KMS-11 (cell line): Measurements from ENCODE around the gene KLK10.

Source experiments
- H2AFZ ChIP-seq: fragments of 200-600 bp; sonication (generic); 2 replicates; pipeline ENCODE4 v1.6.1; 2016; ENCODE audit warnings: antibody characterized with exemption, mixed run types, low read depth
- H3K27ac ChIP-seq: fragments of 200-600 bp; sonication (generic); 2 replicates; pipeline ENCODE4 v1.6.1; 2016; ENCODE audit warnings: mild to moderate bottlenecking, mixed run types
- H3K27me3 ChIP-seq: fragments of 200-600 bp; sonication (generic); 2 replicates; pipeline ENCODE4 v1.6.1; 2017; ENCODE audit warnings: mild to moderate bottlenecking, low read depth, mixed run types, moderate library complexity; ENCODE audit not compliant: insufficient read depth
- H3K36me3 ChIP-seq: fragments of 200-600 bp; sonication (generic); 2 replicates; pipeline ENCODE4 v1.6.1; 2017; ENCODE audit warnings: mild to moderate bottlenecking, mixed run types; ENCODE audit not compliant: insufficient read depth
- H3K4me1 ChIP-seq: fragments of 200-600 bp; sonication (generic); 2 replicates; pipeline ENCODE4 v1.6.1; 2016; ENCODE audit warnings: mild to moderate bottlenecking, low read depth, mixed run types; ENCODE audit not compliant: poor library complexity, severe bottlenecking
- H3K4me2 ChIP-seq: fragments of 200-600 bp; sonication (generic); 2 replicates; pipeline ENCODE4 v1.7.0; 2016; ENCODE audit warnings: mild to moderate bottlenecking, mixed run types
- H3K4me3 ChIP-seq: fragments of 200-600 bp; sonication (generic); IDR thresholded peaks from 2 replicates; pipeline ENCODE4 v1.6.1; 2017; ENCODE audit warnings: low read depth, low read length, mixed read lengths; ENCODE audit not compliant: insufficient read depth
- H3K79me2 ChIP-seq: fragments of 200-600 bp; sonication (generic); 2 replicates; pipeline ENCODE4 v1.6.1; 2016; ENCODE audit warnings: low read depth, mixed run types; ENCODE audit not compliant: insufficient read depth
- H3K9ac ChIP-seq: fragments of 200-600 bp; sonication (generic); 2 replicates; pipeline ENCODE4 v1.6.1; 2016; ENCODE audit warnings: mild to moderate bottlenecking, mixed run types
- H4K20me1 ChIP-seq: fragments of 200-600 bp; sonication (generic); 2 replicates; pipeline ENCODE4 v1.6.1; 2016; ENCODE audit warnings: mild to moderate bottlenecking, mixed run types; ENCODE audit not compliant: insufficient read depth
- CTCF ChIP-seq: fragments of 200-600 bp; sonication (generic); conservative IDR thresholded peaks from 2 replicates; pipeline ENCODE4 v1.6.1; 2017; ENCODE audit warnings: low read depth, mild to moderate bottlenecking, antibody characterized with exemption, low read length, moderate library complexity, mixed read lengths

Gene KLK10

GRCh38 chr19:50979758-50980157 is 39.8 kb downstream of the KLK10 start:
- no peaks in the 10 kb centered on the region for H3K27me3 ChIP-seq
- H4K20me1 ChIP-seq, result no peaks in the 10 kb centered on the region
- H2AFZ ChIP-seq, result no peak overlapping the region
- no peak overlapping the region for H3K9ac ChIP-seq
- H3K4me2 ChIP-seq, result no peak overlapping the region
- no peak overlapping the region for H3K4me3 ChIP-seq
- no peak for TF ChIP-seq CTCF
- H3K36me3 ChIP-seq, result no peaks in the 10 kb centered on the region
- no peaks in the 10 kb centered on the region for H3K4me1 ChIP-seq
- no peaks in the 10 kb centered on the region for H3K79me2 ChIP-seq
- no peak overlapping the region for H3K27ac ChIP-seq

GRCh38 chr19:50978772-50979390 is 40.6 kb downstream of the KLK10 start:
- no peak overlapping the region for H3K9ac ChIP-seq
- H4K20me1 ChIP-seq, result no peaks in the 10 kb centered on the region
- no peaks in the 10 kb centered on the region for H3K36me3 ChIP-seq
- no peak overlapping the region for H2AFZ ChIP-seq
- H3K4me3 ChIP-seq, result no peak overlapping the region
- H3K27me3 ChIP-seq, result no peaks in the 10 kb centered on the region
- no peak for TF ChIP-seq CTCF
- no peaks in the 10 kb centered on the region for H3K79me2 ChIP-seq
- no peak overlapping the region for H3K27ac ChIP-seq
- H3K4me1 ChIP-seq, result no peaks in the 10 kb centered on the region
- H3K4me2 ChIP-seq, result no peak overlapping the region

GRCh38 chr19:50977626-50978025 is 41.9 kb downstream of the KLK10 start:
- Histone ChIP-seq H2AFZ (no peak overlapping the region), H3K36me3 (no peaks in the 10 kb centered on the region), H3K4me3 (no peak overlapping the region), H3K4me2 (no peak overlapping the region), H3K9ac (no peak overlapping the region), H3K4me1 (no peaks in the 10 kb centered on the region), H3K27me3 (no peaks in the 10 kb centered on the region), H4K20me1 (no peaks in the 10 kb centered on the region), H3K79me2 (no peaks in the 10 kb centered on the region), H3K27ac (no peak overlapping the region)
- TF ChIP-seq CTCF, result no peak

DNA sequence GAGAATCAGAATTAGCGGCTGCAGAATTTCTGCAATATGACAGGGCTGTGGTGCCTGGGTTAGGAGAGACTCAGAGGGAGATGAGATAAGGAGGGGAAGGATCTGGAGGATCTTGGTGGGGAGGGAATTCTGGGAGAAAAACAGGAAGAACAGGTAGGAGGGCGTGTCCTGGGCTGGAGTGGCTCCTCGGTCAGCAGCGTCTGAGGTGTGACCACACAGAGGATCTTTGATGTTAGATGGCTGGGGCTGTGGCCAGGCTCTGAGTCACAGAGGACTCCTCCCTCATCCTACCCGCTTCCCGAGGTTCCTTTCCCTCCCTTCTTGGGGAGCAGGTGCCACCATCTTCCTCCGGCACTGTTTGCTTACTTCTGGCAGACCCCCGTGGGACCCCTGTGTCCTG is 43.7 kb downstream of the KLK10 start:
- no peaks in the 10 kb centered on the region for H4K20me1 ChIP-seq
- no peak overlapping the region for H3K4me2 ChIP-seq
- no peaks in the 10 kb centered on the region for H3K79me2 ChIP-seq
- H3K4me3 ChIP-seq, result no peak overlapping the region
- H3K9ac ChIP-seq, result no peak overlapping the region
- H3K27ac ChIP-seq, result no peak overlapping the region
- no peaks in the 10 kb centered on the region for H3K4me1 ChIP-seq
- no peak for TF ChIP-seq CTCF
- no peak overlapping the region for H2AFZ ChIP-seq
- H3K27me3 ChIP-seq, result no peaks in the 10 kb centered on the region
- no peaks in the 10 kb centered on the region for H3K36me3 ChIP-seq
